HG03103 (cell line): ENCODE results near the gene ACTR8.

Source experiments
- ATAC-seq: cut with Tn5 transposase; IDR thresholded peaks from one replicate; pipeline ENCODE4 v1.9.1; 2021; ENCODE audit warnings: low read depth; ENCODE audit not compliant: unreplicated experiment

The ACTR8 gene

DNA sequence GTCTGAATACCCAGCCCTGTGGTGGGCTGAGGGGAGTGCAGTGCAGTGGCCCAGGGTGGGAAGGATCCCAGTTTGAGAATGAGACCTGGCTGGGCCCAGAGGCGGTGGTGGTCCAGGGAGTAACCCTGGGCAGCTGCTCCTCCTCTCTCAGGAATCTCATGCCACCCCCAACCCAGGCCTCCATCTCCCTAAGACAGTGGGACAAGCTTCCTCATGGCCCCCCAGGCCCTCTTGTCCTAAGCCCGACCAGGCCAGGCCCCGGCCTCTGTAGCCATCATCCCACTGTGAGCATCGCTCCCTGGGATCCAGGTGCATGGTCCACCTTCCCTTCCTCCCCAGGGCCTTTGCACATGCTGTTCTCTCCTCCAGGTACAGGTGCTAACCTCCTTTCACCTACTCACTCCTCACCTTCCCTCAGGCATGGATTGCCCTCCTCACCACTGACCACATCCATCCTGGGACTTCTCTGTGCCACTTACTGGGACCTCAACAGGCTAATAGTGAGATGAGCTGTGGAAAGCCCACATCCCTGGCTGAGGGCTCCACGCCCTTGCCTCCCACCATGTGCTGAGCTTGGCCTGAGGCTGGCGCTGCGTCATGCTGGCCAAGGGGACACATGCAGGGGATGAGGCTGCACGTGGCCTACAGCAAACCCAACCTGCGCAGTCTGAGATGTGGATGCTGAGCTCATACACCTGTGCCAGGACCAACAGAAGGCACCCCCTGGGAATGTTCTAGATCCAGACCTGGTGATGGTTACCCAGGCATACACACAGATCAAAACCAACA lies 45.7 kb downstream of the ACTR8 start:
- ATAC-seq = no peak

DNA sequence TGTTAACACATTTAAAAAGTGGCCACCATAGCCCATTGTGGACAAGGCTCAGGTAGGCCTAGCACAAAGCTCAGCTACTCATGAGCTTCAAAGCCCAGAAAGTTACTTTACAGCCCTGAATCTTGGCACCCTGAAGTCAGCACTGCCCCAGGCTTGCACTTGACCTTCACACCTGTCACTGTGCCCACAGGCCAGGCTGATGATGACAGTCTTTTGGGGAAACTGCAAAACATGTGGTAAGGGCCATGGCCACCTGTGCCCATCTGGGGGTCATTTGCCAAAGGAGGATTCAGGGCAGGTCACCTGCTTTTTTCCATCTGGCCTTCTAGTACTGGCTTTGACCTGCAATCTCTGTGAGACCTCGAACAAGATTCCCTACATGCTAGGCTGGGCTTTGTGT lies 46.7 kb downstream of the ACTR8 start:
- no peak for ATAC-seq

DNA sequence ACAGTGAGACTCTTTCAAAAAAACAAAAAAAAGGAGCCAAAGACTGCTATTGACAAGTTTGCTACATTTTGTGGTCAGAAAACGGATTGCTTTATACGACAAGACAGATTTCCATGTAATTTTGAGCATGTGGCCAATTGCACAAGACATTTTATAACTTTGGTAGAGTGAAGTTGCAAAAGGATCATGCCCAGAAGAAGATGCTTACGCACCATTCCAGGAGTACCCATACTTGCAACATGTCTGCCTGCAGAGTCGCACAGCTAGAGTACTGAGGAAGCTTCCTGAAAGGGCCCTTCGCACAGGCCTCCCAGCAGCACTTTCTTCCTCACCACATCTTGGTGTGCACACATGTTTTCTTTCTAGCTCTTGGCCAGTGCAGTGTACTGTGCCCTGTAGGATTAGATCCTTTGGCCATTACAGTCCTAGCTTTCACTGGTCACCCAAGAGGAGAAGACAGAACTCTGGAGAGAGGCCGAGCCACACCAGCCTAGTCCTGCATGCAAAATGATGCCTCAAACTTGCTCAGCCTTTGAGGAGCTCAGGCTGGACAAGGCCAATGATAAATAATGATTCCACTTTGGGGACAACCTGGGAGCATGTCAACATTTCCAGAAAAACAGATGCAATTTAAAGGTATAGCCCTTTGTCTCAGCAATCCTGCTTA lies 47.4 kb downstream of the ACTR8 start:
- ATAC-seq = no peak

DNA sequence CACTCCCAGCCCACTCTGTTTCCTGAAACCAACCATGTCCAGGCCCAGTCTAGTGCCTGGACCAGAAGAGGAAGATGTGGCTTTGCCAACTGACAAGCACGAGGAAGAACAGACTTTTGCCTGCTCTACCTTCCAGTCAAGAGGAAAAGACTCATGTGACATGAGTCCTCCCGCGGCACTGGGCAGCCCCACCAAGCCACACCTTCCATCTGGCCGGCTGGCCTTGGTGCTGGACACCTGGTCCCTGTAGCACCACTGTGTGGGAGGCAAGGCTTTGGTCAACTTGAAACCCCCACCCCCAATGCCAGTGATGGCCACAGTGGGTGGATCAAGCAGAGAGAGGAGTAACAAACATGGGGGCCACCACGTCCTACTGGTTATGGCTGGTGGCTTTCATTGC lies 48.3 kb downstream of the ACTR8 start:
- ATAC-seq = no peak

DNA sequence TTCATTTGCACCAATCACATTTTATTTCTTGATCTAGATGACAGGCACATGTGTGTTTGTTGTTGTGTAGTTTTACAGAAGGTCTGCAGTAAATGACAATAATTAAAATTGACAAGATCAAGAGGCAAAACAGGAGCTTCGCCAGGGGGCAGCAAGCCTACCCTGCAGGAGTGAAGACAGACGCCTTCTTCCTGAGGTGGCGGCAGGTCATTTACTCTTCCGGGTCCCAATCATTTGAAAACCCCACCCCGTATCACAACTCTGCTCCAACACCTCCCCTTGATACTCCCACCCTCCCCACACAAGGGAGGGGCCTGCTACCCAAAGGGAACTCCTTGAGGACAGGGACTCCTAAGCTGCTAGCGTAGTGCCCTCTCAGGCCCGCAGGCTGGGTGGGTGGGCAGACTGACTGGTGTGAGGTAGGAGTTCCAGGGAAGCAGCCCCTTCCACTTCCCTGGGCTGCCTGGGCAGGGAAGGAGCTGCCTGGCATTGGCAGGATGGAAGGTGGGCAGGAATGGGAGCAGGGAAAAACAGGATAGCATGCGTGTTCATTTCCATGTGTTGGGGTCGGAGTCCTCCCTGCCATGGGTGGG lies 48.8 kb downstream of the ACTR8 start:
- no peak for ATAC-seq

DNA sequence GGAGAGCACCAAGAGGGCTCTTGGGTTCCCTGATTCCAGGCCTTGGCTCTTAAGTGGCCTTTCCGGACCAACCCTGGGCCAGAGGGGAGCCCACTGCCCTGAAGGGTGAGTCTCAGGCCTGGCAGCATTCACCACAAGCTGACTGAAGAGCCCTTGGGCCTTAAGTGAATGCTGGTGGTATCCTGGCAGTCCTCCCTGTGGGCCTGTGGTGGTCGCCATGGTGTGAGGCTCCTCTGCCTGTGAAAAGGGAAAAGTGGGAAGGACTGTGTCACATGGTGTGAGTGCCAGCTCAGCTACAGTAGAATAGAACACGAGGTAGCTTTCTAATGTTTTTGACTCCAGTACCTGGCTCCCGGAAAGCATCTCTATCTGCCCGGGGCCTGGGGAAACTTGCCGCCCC lies 51.0 kb downstream of the ACTR8 start:
- ATAC-seq = no peak

DNA sequence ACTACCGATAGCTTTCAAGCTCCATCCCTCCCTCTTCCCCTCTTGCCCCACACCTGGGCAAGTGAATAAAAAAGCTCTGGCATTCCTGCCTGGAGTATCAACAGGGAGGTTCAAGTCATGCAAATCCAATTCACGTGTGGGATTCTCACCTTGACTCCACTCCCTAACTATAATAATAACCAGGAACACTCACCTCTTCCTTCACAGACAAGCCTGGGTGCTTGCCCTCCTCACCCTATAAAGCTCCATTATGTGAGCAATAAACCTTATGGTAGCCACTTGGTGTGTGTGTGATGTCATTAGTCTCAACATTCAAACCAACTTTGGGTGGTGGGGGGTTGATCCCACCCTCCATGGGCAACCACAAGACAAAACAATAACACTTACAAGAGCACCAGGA lies 52.3 kb downstream of the ACTR8 start:
- no peak for ATAC-seq

DNA sequence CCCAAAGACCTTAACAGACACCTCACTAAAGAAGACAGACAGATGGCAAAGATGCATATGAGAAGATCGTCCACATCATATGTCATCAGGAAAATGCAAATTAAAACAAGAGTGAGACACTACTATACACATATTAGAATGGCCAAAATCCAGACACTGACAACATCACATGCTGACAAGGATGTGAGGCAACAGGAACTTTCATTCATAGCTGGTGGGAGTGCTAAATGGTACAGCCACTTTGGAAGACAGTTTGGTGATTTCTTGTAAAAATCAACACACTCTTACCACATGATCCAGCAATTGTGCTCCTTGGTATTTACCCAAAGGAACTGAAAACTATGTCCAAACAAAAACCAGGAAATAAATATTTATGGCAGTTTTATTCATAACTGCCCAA lies 53.4 kb downstream of the ACTR8 start:
- ATAC-seq = no peak

DNA sequence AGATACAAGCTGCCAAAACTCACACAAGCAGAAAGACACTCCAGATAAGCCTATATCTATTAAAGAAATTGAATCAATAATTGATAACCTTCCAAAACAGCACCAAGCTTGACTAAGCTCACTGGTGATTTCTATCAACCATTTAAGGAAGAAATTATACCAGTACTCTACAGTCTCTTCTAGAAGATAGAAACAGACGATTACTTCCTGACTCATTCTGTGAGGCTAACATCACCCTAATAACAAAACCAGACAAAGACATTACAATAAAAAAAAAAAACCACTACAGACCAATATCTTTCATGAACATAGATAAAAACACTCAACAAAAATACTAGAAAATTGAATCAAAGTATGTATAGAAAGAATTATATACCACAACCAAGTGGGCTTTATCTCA lies 55.9 kb downstream of the ACTR8 start:
- no peak for ATAC-seq

DNA sequence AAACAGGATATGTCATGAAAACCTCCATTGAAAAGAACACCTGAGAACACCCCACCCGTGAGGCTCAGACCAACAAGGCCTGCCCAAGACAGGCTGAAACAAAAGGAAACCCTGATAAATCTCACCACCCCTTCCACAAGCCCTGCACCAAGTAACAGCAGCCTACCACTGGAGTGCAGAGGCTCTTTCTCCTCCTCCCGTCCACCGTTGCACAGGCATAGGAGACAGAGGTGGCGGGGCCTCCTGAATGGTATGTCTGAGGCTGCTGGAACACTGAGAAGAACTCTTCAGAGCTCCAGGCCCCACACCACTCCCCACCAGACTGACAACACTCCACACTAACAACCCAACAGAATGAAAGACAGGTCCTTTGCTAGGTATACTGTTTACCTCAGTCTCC lies 57.2 kb downstream of the ACTR8 start:
- ATAC-seq = no peak

DNA sequence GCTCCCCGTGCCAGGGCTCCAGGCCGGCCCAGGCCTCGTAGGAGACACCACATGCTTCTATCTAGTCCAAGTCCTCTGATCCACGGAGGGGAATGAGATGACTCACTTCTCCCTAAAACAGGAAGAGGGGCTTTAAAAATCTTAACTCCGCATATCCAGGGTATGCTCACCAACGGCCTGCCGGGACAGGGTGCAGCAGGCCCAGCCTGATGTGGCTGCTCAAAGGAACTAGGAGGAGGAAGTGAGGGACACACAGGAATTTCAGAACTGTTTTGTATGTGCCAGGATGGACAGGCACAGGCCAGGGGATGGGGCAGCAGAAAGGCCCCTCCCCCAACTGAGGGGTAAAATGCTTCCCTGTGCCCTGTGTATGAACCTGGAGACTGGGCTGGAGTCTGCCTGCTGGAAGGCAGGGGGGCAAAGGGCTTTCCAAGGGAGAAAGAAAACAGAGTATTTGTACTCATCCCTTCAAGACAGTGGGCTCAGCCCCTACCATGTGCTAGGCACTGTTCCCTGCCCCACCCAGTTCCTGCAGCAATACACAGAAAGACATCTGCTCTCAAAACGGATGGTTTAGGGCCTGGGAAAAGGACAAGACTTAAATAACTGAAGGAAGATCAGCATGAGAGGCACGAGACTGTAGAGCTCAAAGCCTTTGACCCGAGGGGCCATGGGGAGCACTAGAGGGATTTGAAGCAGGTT lies 57.8 kb downstream of the ACTR8 start:
- ATAC-seq = no peak

DNA sequence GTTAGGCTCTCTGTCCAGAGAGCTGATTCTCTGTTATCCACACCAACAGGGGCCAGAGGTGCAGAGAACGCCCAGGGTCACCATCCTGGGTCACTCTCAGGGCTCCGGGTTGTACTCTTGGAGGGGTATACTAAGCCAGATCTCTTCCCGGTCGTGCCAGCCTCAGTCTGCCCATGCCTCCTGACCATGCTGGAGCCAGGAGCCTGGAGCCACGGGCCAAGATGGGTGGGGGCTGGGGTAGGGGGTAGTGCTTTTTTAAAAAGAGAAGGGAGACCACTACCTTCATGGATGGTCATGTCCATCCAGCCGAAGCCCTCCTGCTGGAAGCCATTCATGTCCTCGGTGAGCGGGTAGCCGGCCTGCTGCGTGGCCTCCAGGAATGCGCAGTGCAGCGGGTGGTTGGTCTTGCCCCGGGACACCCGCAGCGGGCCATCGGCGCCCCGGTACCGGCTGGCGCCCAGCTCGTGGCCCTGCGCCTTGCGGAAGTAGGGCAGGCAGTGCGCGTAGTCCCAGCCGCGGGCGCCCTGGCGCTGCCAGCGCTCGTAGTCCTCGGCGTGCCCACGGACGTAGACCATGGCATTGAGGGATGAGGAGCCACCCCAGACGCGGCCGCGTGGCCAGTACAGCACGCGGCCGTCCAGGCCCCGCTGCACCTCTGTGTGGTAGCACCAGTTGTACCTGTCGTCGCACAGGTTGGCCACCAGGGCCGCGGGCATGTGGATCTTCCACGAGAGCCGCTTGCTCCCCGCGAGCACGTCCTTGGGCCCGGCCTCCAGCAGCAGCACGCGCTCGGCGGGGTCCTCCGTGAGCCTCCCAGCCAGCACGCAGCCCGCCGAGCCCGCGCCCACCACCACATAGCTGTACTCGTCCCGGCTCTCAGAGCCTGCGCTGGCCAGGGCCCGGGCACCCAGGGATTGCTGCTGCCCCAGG lies 58.7 kb downstream of the ACTR8 start:
- no peak for ATAC-seq

DNA sequence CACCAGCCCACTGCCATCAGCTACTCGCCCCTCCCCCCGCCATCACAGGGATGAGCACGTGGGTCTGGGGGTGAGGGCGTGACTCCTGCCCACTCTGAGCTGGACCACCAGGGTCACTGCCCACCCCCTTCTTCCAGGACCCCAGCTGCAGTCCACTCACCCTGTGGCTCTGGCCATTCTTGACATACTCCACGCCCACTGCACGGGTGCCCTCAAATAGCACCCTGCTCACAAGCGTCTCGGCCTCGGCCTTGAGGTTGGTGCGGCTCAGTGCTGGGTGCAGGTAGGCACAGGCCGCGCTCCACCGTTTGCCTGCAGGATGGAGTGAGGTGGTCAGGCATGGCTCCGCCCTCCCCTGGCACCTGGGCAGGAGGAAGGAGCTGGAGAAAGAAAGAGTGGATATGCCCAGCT lies 59.6 kb downstream of the ACTR8 start:
- ATAC-seq = no peak

DNA sequence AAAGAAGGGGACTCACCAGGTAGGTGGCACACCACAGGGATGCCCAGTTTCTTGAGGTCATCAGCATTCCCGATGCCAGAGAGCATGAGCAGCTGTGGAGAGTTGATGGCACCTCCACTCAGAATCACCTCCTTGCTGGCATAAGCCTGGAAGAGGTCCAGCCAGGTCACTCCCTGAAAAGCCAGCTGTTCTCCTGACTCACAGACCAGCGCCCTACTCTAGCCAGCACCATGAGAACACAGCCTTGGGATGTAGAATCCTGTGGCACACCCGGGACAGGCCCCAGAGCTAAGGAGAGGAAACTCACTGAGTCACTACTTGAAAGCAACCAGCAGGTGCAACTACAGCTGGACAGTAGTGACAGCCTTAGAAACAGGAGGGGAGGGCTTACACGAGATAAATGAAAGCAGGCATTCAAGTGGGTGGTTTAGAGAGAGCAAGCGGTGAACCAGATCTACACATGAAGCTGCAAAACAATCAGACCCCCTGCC lies 60.3 kb downstream of the ACTR8 start:
- ATAC-seq = no peak

DNA sequence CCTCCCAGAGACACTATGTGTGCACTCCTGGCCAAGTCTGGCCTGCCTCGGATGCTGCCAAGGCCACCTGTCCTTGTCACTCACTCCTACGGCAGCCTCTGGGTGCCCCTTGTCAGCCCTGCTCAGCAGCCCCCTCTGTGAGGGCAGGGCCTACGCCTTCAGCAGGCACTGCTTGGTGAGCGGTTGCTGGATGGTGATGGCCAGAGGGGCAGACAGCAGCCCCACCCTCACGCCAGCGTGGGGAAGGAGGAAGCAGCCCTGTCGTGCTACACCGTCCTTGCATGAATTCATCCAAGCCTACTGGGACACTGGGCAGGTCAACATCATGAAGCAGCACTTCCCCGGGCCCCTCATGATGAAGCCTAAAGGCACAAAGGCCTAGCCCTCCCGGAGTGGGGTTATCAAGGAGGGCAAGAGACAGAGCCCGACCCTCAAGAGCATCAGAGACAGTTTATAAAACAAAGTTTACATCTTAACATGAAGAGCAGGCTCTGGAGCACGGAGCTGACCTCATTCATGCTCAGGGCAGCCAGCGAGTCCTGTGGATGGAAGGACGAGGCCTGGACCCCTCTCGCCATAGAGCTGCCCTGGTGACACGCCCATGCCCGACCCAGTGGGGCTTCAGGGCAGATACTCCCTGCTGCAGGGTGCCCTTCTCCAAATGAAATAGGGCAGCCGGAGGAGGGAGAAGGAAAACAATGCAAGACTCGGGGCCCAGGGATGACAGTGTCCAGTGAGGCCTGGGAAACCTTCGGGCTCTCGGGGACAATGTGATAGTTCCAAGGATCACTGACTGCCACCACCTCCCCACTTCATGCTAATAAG lies 61.0 kb downstream of the ACTR8 start:
- ATAC-seq = no peak

DNA sequence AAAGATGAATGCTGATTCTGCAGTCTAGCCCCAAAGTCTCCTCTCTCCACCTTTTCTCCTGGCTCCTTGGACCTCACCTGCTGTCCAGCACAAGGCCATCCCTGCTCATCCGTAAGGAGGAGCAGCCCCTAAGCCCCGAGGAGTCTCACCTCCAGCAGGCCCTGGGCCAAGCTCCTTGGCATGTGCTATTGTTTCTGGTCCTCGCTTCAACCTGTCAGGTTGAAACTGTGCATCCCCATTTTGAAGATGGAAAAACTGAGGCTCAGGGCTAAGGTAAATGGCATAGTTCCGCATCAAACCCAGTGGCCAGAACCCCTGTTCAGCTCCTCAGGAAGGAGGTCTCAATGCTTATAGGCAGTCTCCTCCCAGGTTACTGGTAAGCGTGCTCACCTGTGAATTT lies 61.9 kb downstream of the ACTR8 start:
- no peak for ATAC-seq

DNA sequence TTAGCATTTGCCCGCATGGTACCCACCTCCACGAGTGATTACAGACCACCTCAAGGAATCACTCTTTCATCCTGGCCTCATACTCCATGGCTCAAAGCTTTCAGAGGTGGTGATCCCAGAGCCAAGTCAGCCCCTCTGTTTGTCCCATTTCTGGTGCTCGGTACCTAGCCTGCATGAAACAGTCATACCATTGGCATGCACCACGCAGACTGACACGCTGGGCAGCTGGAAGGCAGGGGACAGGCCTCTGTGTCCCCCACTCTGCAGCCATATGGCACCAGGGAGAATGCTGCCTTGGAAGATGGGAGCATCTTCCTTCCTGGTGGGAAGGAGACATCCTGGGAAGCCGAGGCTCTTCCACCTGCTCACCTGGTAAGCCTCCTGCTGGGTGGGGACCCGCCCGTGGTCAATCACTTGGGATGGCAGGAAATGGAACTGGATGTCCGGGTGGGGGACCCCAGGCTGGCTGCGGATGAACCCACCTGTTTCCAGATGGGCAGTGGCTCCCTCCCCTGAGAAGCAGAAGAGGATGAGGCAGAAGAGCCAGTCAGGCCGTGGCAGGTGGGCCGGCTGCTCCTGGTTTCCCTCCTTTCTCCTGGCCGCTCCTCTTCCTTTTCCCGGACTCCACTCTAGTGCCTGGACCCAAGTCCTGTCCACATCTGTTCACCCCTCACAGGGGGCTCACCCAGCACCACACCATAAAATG lies 62.6 kb downstream of the ACTR8 start:
- no peak for ATAC-seq

DNA sequence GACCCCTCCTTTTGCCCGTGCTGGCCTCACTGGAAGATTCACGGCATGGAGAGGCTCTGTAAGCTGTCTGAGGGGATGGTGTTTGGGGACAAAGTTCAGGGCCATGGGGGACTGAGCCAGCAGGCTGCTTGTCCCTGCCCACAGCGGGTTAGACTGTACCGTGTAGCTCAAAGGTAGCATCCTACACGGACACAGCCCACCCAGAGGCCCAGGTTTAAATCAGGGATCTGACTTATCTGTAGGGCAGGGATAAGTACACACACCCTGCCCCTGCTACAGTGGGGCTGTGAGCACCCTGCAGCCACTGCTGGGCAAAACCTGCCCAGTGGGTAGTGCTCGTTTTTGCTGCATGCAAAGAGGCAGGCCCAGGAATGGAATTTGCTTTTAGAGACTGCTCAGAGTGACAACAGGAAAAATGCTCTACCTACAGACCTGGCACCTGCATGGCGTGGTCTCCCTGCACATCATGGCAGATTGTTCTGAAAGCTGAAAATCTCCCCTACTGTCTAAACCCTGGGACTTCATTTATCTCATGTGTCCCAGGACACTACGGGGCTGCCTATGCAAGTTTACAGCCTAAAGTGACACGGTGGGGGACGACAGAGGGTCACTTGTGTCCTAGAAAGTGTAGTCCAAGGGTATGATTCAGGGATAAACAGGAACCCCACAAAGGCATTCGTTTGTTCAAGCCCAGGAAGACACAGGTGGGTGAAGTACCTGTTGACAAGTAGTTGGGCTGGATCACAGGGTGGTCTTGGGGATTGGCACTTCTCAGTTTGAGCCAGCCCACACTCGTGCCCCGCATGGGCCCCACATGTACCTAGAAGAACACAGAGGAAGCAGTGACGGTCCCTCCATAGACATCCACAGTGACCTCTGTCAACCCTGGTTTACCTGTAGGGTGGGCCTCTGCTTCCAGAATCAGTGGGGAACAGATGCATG lies 63.5 kb downstream of the ACTR8 start:
- no peak for ATAC-seq
